HEK293 (cell line): ENCODE results near the gene IVD.

Experiments
- ATF2 ChIP-seq: fragments of 450-650 bp; formaldehyde crosslinking; IDR thresholded peaks from 2 replicates; pipeline ENCODE4 v1.5.1; 2016; ENCODE audit warnings: missing biosample characterization, missing genetic modification characterization, low read depth
- CTCF ChIP-seq: fragments of 450-650 bp; formaldehyde crosslinking; IDR thresholded peaks from 2 replicates; pipeline ENCODE4 v1.5.1; 2016; ENCODE audit warnings: missing biosample characterization, missing genetic modification characterization
- MZF1 ChIP-seq: fragments of 450-650 bp; formaldehyde crosslinking; IDR thresholded peaks from 2 replicates; pipeline ENCODE4 v1.5.1; 2017; ENCODE audit warnings: missing biosample characterization, missing genetic modification characterization, borderline replicate concordance
- SETDB1 ChIP-seq: IDR thresholded peaks from one replicate; pipeline ENCODE4 v1.6.1; 2017; ENCODE audit warnings: mild to moderate bottlenecking, low read length, moderate library complexity, mixed read lengths; ENCODE audit not compliant: insufficient read length
- TCF7L2 ChIP-seq: IDR thresholded peaks from 2 replicates; pipeline ENCODE4 v1.6.1; 2011; ENCODE audit warnings: low read depth, mild to moderate bottlenecking, inconsistent platforms, low read length, moderate library complexity, borderline replicate concordance
- ZFP37 ChIP-seq: fragments of 450-650 bp; formaldehyde crosslinking; IDR thresholded peaks from 2 replicates; pipeline ENCODE4 v1.5.1; 2016; ENCODE audit warnings: missing biosample characterization, missing genetic modification characterization
- ZNF132 ChIP-seq: fragments of 450-650 bp; formaldehyde crosslinking; IDR thresholded peaks from 2 replicates; pipeline ENCODE4 v1.5.1; 2017; ENCODE audit warnings: missing biosample characterization, missing genetic modification characterization, borderline replicate concordance
- ZNF274 ChIP-seq, 2 experiments: fragments of 200-500 bp in 1 of 2; fragments of 450-650 bp in 1 of 2; sonication (Bioruptor generic) in 1 of 2; formaldehyde crosslinking in 1 of 2; IDR thresholded peaks; 2 replicates each; pipeline versions ENCODE4 v1.5.1 to v1.6.1; 2014 to 2016; ENCODE audit warnings: borderline replicate concordance in 1 of 2, inconsistent platforms in 1 of 2, low read length in 1 of 2, missing biosample characterization in 1 of 2, missing genetic modification characterization in 1 of 2
- ZNF280C ChIP-seq: fragments of 450-650 bp; formaldehyde crosslinking; IDR thresholded peaks from 2 replicates; pipeline ENCODE4 v1.5.1; 2016; ENCODE audit warnings: missing biosample characterization, missing genetic modification characterization
- ZNF747 ChIP-seq: fragments of 450-650 bp; formaldehyde crosslinking; IDR thresholded peaks from 2 replicates; pipeline ENCODE4 v1.5.1; 2016; ENCODE audit warnings: missing biosample characterization, missing genetic modification characterization

GRCh38 chr15:40451527-40452158 is 46.0 kb downstream of the IVD start:
- TF ChIP-seq ZNF132 (tag by site-specific recombination), result no peak
- no peak for TF ChIP-seq ZFP37 (tag by site-specific recombination)
- TF ChIP-seq CTCF (tag by site-specific recombination), result no peak
- TF ChIP-seq ZNF747 (tag by site-specific recombination), result no peak
- no peak for TF ChIP-seq TCF7L2
- TF ChIP-seq MZF1 (tag by site-specific recombination), result no peak
- no peak for TF ChIP-seq ZNF274 (IDR thresholded peaks at IDR 0.05; ENCODE audit: low read length)
- no peak for TF ChIP-seq ZNF274 (tag by site-specific recombination; IDR thresholded peaks at IDR 0.05; ENCODE audit: borderline replicate concordance)
- TF ChIP-seq ATF2 (tag by site-specific recombination), result no peak
- TF ChIP-seq SETDB1, result no peak
- no peak for TF ChIP-seq ZNF280C (tag by site-specific recombination)
